ENCODE measurements around the gene QSOX1. TPM values are rescaled to one million over a fixed set of nuclear protein-coding genes. Genes with fewer than 3 reads are reported as not detected.
A peak's percentile ranks its signal among the peaks of the same experiment; 100 is the strongest.

QSOX1 gene
- total RNA-seq, 1 experiment from 2014 or later = 135 TPM

- peaks cover 8% of the 10 kb centered on the region for H3K27me3 Mint-ChIP-seq (ENCODE audit: low read depth)
- H3K4me3 Mint-ChIP-seq = no peak overlapping the region
- no peak for DNase-seq (ENCODE audit: low spot score)
- H3K4me1 Mint-ChIP-seq = peaks cover 44% of the 10 kb centered on the region
- POLR2A ChIA-PET = interaction anchor here (0.6 kb wide), 1 partner anchor 10 kb away, joined by 3 read pairs; no protein-coding TSS in a partner anchor
- CTCF ChIA-PET = interaction anchor here (1.0 to 3.3 kb wide), 4 partner anchors 10 to 23 kb away, joined by 5 to 27 read pairs (median 6); no protein-coding TSS in a partner anchor
- H3K36me3 Mint-ChIP-seq = no peaks in the 10 kb centered on the region
- TF ChIP-seq ZNF425 (CRISPR knock-in tag; conservative IDR thresholded peaks at IDR 0.05) = no peak
- no peak for TF ChIP-seq STAT6 (CRISPR knock-in tag; conservative IDR thresholded peaks at IDR 0.05; ENCODE audit: low read depth)
- no peak for TF ChIP-seq ZNF232 (CRISPR knock-in tag; IDR thresholded peaks at IDR 0.05)
- TF ChIP-seq IRF1 (CRISPR knock-in tag; IDR thresholded peaks at IDR 0.05) = no peak
- TF ChIP-seq ESRRA (CRISPR knock-in tag; IDR thresholded peaks at IDR 0.05; ENCODE audit: borderline replicate concordance) = no peak
- no peak for TF ChIP-seq SMAD4 (CRISPR knock-in tag; IDR thresholded peaks at IDR 0.05)
- TF ChIP-seq ZNF512 (CRISPR knock-in tag; IDR thresholded peaks at IDR 0.05; ENCODE audit: borderline replicate concordance) = no peak
- TF ChIP-seq USF1 (CRISPR knock-in tag; IDR thresholded peaks at IDR 0.05) = no peak
- no peak for TF ChIP-seq MLX (CRISPR knock-in tag; IDR thresholded peaks at IDR 0.05)
- TF ChIP-seq ZNF423 (CRISPR knock-in tag; IDR thresholded peaks at IDR 0.05) = no peak
- TF ChIP-seq CREB1 (CRISPR knock-in tag; IDR thresholded peaks at IDR 0.05) = no peak
- TF ChIP-seq NR3C1 (CRISPR knock-in tag; conservative IDR thresholded peaks at IDR 0.05; ENCODE audit: low read depth) = no peak
- no peak overlapping the region; the same call in 1 of the 2 replicates for H3K27ac Mint-ChIP-seq
- ATAC-seq = no peak
- no peaks in the 10 kb centered on the region for H3K9me3 Mint-ChIP-seq
Observed at GRCh38 chr1:180158149-180159147, 3.8 kb downstream of the QSOX1 start.

GRCh38 chr1:180160357-180160756, 5.7 kb downstream of the QSOX1 start:
- H3K4me3 Mint-ChIP-seq = no peak overlapping the region
- H3K4me1 Mint-ChIP-seq = peaks cover 50% of the 10 kb centered on the region
- H3K27me3 Mint-ChIP-seq (ENCODE audit: low read depth) = no peaks in the 10 kb centered on the region; the same call in 1 of the 2 replicates
- CTCF ChIA-PET = interaction anchor here (1.0 to 3.3 kb wide), 2 partner anchors 8 to 19 kb away, joined by 3 to 27 read pairs; no protein-coding TSS in a partner anchor
- peak; percentile 32 for ATAC-seq
- H3K9me3 Mint-ChIP-seq = no peaks in the 10 kb centered on the region
- no peak for DNase-seq (ENCODE audit: low spot score)
- peak overlapping the region; percentile 47; the same call in 1 of the 2 replicates for H3K27ac Mint-ChIP-seq
- H3K36me3 Mint-ChIP-seq = no peaks in the 10 kb centered on the region
- POLR2A ChIA-PET = no interaction called here
- TF ChIP-seq CTCF (IDR thresholded peaks at IDR 0.05) (no peak), EMX1 (CRISPR knock-in tag; IDR thresholded peaks at IDR 0.05) (no peak), FOXP4 (CRISPR knock-in tag; IDR thresholded peaks at IDR 0.05) (no peak), ZBTB43 (CRISPR knock-in tag; IDR thresholded peaks at IDR 0.05) (no peak), NR3C1 (CRISPR knock-in tag; conservative IDR thresholded peaks at IDR 0.05; ENCODE audit: low read depth) (no peak), KAT7 (CRISPR knock-in tag; IDR thresholded peaks at IDR 0.05; ENCODE audit: borderline replicate concordance) (no peak), TEAD4 (CRISPR knock-in tag; IDR thresholded peaks at IDR 0.05) (no peak)

All from WTC11 (cell line).